Activated naive CD4-positive, alpha-beta T cell treated with anti-CD3 and anti-CD28 coated beads, Interleukin-2, amount 50 U/mL, for 24 hours (primary cell): Measurements from ENCODE around the gene TARBP1.
"Not testable (repeated sequence)": the region's sequence is repeated elsewhere in the genome, so short reads cannot be mapped to it uniquely, and the experiment has no call there.

Experiments
- H3K27ac Mint-ChIP-seq: one replicate; pipeline ENCODE4 v1.8.0; 2021; ENCODE audit warnings: mild to moderate bottlenecking, mixed read lengths
- H3K27me3 Mint-ChIP-seq: one replicate; pipeline ENCODE4 v1.8.0; 2021; ENCODE audit warnings: mixed read lengths
- H3K36me3 Mint-ChIP-seq: one replicate; pipeline ENCODE4 v1.8.0; 2021; ENCODE audit warnings: mixed read lengths
- H3K4me1 Mint-ChIP-seq: one replicate; pipeline ENCODE4 v1.8.0; 2021; ENCODE audit warnings: mixed read lengths
- H3K4me3 Mint-ChIP-seq: one replicate; pipeline ENCODE4 v1.8.0; 2021; ENCODE audit warnings: mild to moderate bottlenecking, mixed read lengths
- H3K9me3 Mint-ChIP-seq: one replicate; pipeline ENCODE4 v1.8.0; 2021; ENCODE audit warnings: mixed read lengths

Gene TARBP1

DNA sequence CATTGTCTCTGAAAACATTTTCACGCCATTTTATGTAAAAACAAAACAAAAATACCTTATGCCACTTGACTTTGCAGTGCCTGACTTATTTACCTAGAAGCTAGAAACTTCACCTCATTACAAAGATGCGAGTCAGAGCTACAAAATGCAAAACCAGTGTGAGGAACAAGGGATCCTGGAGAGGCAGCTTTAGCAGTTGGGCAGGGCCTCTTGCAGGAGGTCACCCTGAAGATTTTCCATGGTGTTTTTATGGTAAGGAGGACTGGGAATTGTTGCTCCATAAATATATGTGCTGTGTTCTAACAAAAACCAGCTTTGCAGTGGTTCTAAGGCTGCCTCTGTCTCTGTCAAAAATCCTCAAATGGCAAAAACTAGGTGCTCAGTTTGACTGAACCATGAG is 36.4 kb upstream of the TARBP1 start:
- H3K4me1 Mint-ChIP-seq: peaks cover 3% of the 10 kb centered on the region
- H3K4me3 Mint-ChIP-seq: no peak overlapping the region
- no peaks in the 10 kb centered on the region for H3K36me3 Mint-ChIP-seq
- no peaks in the 10 kb centered on the region for H3K9me3 Mint-ChIP-seq
- no peak overlapping the region for H3K27ac Mint-ChIP-seq
- H3K27me3 Mint-ChIP-seq: no peaks in the 10 kb centered on the region

DNA sequence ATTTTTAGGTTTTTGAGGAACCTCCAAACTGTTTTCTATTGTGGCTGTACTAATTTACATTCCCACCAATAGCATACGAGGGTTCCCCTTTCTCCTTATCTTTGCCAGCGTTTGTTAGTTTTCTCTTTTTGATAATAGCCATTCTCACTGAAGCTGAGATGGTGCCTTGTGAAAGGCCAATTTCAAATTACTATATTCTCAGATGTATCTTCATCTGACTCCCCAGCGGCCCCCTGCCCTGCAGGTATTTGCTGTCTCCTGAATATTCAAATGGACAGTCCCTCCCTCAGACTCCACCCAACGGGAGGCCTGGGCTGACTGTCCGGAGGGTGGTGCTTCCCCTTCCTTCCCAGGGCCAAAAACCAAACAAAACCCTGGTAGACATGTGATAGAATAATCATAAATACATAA is 33.5 kb upstream of the TARBP1 start:
- H3K27ac Mint-ChIP-seq: no peak overlapping the region
- peaks cover 3% of the 10 kb centered on the region for H3K4me1 Mint-ChIP-seq
- no peaks in the 10 kb centered on the region for H3K9me3 Mint-ChIP-seq
- no peaks in the 10 kb centered on the region for H3K27me3 Mint-ChIP-seq
- H3K36me3 Mint-ChIP-seq: no peaks in the 10 kb centered on the region
- H3K4me3 Mint-ChIP-seq: no peak overlapping the region

DNA sequence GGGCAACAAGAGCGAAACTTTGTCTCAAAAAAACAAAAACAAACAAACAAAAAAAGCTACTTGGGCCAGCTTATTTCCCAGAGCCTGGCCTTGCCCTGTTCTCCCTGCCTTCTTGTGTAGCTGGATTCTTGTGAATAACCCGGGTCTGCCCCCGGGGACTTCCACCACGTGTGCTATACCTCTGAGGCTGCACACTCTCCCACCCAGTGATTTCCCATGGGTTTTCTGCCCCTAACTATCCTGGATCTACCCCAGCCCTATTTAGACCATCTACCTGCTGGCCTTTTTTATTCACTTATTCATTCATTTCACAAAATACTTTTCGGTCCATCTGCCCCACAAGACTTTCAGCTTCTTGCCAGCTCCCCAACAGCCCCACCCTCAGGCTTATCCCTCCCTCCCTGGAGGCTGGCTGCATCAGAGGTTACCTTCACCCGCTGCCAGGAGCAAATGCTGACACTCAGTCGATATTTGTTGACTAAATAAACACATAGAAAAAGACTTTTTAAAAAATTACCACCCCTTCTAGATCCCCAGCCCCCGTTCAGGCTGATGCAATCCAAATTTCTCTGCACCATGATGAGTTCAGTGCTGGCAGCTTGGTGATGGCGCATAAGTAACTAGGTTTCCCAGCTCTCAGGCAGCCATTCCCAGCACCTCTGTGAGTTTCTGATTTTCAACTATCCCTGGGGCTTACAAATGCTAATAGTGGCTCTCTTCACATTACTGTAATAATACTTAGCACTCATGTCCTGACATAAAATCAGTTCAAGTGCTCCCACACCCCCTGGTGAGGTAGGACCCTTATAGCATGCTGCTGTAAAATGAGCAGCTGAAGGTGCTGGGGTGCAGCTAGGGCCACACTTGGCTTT is 30.7 kb upstream of the TARBP1 start:
- no peaks in the 10 kb centered on the region for H3K27me3 Mint-ChIP-seq
- no peaks in the 10 kb centered on the region for H3K9me3 Mint-ChIP-seq
- no peak overlapping the region for H3K4me3 Mint-ChIP-seq
- H3K27ac Mint-ChIP-seq: no peak overlapping the region
- H3K36me3 Mint-ChIP-seq: no peaks in the 10 kb centered on the region
- H3K4me1 Mint-ChIP-seq: no peaks in the 10 kb centered on the region

DNA sequence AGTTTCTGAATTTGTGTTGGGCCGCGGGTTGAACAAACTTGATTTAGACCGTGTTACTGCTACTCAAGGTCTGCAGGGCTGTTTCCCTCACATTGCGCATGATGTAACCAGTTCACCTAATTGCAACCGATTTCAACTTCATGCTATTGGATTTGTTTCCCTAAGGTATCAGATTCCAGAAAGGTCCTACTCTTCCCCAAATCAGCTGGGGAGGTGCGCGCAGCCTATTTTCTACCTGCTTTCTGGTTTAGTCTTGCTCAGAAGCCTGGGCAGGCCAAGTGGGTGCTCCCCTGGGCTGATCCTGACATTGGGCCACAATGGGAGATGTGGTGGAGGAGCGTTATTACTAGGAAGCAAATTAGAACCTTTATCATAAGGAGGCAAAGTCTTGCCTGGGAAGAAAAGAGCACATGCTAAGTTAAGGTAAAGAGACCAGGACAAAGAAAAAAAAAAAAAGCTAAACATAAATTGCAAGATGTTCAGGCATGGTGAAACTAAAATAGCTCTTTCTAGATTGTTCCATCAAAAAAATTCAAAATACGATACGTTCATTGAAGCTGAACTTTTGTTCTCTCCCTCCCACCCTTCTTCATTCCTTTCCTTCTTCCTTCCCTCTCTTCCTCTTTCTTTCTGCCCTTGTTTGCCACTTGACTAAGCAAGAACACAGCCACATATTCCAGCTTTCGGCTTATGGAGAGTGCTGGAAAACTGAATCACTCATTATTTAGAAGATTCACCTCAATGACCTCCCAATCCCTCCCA is 28.8 kb upstream of the TARBP1 start:
- Mint-ChIP-seq H3K27ac (no peak overlapping the region), H3K4me3 (no peak overlapping the region), H3K27me3 (no peaks in the 10 kb centered on the region), H3K9me3 (peaks cover 6% of the 10 kb centered on the region), H3K36me3 (peaks cover 1% of the 10 kb centered on the region), H3K4me1 (peaks cover 8% of the 10 kb centered on the region)

DNA sequence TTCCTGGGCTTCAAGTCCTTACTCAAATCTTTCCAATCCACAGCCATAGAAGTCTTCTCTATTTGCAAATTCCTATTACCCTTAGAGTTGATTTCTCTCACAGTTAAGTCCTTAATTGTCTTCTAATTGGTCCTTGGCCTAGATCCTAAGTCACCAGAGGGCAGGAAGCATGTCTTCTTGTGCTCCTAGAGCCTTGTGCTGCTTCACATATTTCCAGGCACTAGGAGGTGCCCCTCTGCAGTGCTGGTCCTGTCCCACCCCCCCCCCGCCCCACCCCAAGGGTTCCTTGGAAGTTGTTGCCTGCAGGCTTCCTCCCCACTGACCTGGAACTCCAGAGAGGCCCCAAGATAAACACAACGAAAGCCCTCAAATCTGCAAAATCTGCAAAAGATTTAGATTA is 28.1 kb upstream of the TARBP1 start:
- Mint-ChIP-seq H3K4me1 (peaks cover 8% of the 10 kb centered on the region), H3K4me3 (no peak overlapping the region), H3K9me3 (peaks cover 6% of the 10 kb centered on the region), H3K36me3 (peaks cover 1% of the 10 kb centered on the region), H3K27ac (no peak overlapping the region), H3K27me3 (no peaks in the 10 kb centered on the region)

DNA sequence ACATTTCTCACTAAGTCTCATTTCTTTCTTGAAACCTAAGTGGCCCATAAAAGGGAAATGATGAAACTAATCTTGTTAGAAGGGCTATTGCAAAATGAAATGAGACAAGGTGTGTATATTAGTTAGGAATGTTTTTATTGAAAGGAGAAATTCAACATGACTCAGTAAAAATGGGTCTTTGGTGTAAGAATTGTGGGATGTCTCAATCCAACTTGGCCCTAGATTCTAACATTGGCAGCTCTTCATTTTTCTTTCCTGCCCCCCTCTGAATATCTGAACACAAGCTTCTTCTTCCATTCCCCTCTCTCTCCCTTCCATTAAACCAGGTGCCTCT is 26.8 kb upstream of the TARBP1 start:
- H3K27ac Mint-ChIP-seq: no peak overlapping the region
- no peak overlapping the region for H3K4me3 Mint-ChIP-seq
- H3K36me3 Mint-ChIP-seq: peaks cover 1% of the 10 kb centered on the region
- H3K27me3 Mint-ChIP-seq: no peaks in the 10 kb centered on the region
- H3K4me1 Mint-ChIP-seq: peaks cover 21% of the 10 kb centered on the region
- peaks cover 6% of the 10 kb centered on the region for H3K9me3 Mint-ChIP-seq

DNA sequence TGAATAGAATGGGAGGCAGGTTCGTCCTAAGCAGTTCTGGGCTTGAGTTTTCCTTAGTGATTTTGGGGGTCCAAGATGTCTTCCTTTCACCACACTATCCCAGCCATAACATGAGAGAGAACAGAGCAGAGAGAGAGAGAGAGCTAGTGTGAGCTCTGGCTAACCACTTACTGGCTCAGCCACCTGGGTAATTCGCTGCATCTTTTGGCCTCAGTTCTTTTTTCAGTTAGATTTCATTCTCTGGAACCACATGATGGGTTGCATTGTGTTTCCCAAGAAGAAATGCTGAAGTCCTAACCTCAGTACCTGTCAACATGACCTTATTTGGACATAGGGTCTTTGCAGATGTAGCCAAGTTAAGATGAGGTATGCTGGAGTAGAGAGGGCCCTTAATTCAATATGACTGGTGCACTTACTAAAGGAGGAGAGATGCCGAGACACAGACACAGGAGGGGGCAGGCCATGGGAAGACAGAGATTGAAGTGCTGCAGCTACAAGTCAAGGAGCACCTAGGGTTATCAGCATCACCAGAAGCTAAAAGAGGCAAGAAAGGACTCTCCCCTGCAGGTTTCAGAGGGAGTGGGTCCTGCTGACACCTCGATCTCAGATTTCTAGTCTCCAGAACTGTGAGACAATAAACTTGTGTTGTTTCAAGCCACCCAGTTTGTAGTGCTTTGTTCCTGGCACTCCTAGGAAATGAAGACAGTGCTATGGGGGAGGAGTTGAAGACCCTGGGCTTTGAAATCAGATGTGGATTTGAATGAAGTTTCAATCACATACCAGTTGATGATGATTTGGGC is 26.2 kb upstream of the TARBP1 start:
- H3K4me1 Mint-ChIP-seq: peaks cover 25% of the 10 kb centered on the region
- H3K27me3 Mint-ChIP-seq: no peaks in the 10 kb centered on the region
- H3K27ac Mint-ChIP-seq: no peak overlapping the region
- H3K9me3 Mint-ChIP-seq: peaks cover 6% of the 10 kb centered on the region
- H3K4me3 Mint-ChIP-seq: no peak overlapping the region
- H3K36me3 Mint-ChIP-seq: peaks cover 1% of the 10 kb centered on the region

DNA sequence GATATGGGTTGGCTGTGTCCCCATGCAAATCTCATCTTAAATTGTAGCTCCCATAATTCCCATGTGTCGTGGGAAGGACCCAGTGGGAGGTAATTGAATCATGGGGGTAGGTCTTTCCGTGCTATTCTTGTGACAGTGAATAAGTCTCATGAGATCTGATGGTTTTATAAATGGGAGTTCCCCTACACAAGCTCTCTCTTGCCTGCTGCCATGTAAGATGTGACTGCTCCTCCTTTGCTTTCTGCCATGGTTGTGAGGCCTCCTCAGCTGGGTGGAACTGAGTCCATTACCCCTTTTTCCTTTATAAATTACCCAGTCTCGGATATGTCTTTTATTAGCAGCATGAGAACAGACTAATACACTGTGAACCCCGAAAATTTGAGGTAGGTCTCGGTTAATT is 25.3 kb upstream of the TARBP1 start:
- Mint-ChIP-seq H3K4me1 (peaks cover 28% of the 10 kb centered on the region), H3K27ac (peak overlapping the region; percentile 15)
- not testable (repeated sequence) for H3K4me3 Mint-ChIP-seq, H3K27me3 Mint-ChIP-seq, H3K36me3 Mint-ChIP-seq, H3K9me3 Mint-ChIP-seq

DNA sequence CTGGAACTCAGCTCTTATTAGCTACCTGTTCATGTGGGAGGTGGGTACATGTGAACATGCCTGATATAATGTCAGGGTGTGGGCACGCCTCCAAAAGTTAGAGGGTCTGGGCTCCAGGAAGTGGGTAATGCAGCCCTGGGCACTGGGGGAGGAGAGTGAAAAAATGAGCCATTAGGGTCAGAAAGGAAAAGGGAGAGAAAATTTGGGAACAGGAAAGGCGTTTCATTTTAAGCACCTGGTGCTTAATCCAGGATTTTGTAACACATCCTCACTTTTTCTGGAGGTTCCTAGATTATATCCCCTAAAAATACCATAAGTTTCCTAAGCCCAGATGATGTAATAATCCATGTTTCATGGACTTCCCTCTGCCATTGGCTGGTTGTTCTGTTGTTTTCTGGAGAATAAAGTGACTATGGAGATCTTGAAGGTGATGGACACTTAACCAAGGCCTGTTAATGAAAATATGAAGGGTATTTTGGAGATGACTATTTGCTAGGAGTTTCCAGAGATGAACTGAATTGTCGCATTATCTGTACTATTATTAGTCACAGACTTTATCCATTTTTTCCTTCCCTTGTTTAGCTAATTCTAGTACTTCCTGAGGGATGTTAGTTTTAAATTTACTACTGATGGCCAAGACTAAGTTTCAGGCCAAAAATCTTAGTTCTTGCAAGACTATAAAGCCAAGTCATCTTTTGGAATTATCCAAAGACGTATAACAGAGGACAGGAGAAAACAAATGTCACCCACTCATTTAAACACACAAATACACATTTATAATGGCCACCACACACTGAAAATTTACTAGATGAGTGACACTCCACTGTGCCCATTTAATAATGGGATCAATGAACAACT is 24.4 kb upstream of the TARBP1 start:
- peaks cover 6% of the 10 kb centered on the region for H3K9me3 Mint-ChIP-seq
- no peak overlapping the region for H3K4me3 Mint-ChIP-seq
- H3K4me1 Mint-ChIP-seq: peaks cover 34% of the 10 kb centered on the region
- no peak overlapping the region for H3K27ac Mint-ChIP-seq
- peaks cover 1% of the 10 kb centered on the region for H3K36me3 Mint-ChIP-seq
- H3K27me3 Mint-ChIP-seq: no peaks in the 10 kb centered on the region

DNA sequence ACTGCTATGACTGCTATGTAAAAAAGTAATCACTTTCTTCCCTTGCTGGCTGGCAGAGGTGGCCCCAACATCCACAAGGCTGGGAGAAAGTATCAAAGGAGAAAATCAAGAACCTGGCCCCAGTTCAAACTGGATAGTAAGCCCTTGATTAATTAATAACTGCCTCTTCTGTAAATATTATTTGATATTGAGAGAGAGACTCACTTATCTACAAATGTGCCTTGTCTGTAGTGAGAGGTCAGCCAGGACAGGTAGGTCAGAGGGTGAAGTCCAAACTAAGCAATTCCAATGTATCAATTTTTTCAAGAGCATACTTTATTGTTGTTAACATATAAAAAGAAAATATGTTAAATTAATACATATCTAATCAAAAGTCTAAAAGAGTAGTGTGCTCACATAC is 23.8 kb upstream of the TARBP1 start:
- Mint-ChIP-seq H3K27ac (no peak overlapping the region), H3K4me1 (peaks cover 34% of the 10 kb centered on the region), H3K9me3 (peaks cover 6% of the 10 kb centered on the region), H3K4me3 (no peak overlapping the region), H3K27me3 (no peaks in the 10 kb centered on the region), H3K36me3 (peaks cover 1% of the 10 kb centered on the region)

DNA sequence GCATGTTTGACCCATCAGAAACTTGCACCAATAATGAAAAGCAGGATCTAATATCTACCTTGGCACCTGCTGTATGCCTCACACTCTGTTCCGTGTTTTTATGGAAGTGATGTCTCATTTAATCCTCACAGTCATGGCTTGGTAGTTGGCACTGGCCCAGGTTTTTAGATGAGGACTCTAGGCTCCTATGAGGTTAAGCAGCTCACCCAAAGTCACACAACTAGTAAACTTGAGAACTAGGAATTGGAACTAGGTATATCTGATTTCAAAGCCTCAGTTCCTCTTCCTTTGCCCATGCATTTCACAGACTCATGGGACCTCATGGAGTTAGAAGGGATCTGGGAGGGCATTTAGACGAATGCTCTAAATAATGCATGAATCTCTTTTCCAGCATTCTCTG is 21.3 kb upstream of the TARBP1 start:
- no peak overlapping the region for H3K4me3 Mint-ChIP-seq
- H3K9me3 Mint-ChIP-seq: peaks cover 6% of the 10 kb centered on the region
- peak overlapping the region; percentile 46 for H3K27ac Mint-ChIP-seq
- no peaks in the 10 kb centered on the region for H3K27me3 Mint-ChIP-seq
- peaks cover 34% of the 10 kb centered on the region for H3K4me1 Mint-ChIP-seq
- H3K36me3 Mint-ChIP-seq: peaks cover 1% of the 10 kb centered on the region

DNA sequence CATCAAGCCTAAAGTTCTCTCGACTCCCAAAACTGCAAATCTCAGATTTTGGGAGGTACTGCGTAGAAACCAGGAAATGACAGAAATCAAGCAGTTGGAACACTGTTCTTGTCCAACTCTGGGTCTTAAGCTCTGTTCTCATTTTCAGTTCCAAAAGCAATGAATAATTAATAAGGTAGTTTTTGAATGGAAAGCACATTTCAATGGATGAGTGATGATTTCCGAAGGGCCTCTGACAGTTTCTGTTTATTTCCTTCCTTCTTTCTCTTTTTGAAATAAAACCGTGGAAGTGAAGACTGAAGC is 20.9 kb upstream of the TARBP1 start:
- Mint-ChIP-seq H3K4me1 (peaks cover 34% of the 10 kb centered on the region), H3K27me3 (no peaks in the 10 kb centered on the region), H3K27ac (peak overlapping the region; percentile 46), H3K36me3 (peaks cover 1% of the 10 kb centered on the region), H3K4me3 (no peak overlapping the region), H3K9me3 (peaks cover 6% of the 10 kb centered on the region)

DNA sequence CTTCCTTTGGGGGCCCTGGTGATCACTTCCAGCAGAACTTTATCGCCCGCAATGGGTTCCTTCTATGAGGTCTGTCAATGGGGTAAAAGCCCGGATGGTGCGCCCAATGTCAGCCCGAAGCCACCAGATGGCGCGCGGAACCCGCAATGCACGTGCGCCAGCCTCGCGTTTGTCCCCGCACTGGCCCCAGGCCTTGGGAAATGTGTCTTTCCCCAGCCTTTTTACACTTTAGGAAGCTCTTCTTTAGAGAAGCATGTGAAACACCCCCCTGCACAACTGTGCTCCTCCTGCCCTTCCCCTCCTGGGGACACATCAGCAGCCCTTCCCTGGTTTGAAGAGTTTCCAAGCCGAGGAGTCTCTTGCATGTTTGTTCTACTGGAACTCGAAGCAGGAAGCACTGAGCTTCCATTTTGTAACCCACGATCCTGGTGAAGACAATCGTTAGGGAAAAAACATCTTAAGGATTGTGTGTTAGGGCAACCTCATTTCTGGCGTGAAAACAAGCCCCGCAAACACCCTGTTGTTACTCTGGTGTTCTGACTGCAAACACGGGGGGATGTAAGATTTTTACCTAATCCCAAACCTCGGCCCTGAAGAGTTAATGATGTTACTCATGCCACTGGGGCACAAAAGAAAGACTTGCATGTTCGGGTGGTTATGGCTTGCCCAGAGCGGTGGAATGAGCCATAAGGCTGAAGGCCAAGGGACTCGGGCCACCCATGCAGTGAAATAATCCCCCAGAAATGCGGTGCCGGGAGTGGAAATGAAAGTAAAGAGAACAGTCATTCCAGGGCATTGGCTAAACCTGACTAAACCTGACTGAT is 20.4 kb upstream of the TARBP1 start:
- Mint-ChIP-seq H3K36me3 (no peaks in the 10 kb centered on the region), H3K9me3 (peaks cover 3% of the 10 kb centered on the region), H3K4me3 (no peak overlapping the region), H3K4me1 (peaks cover 34% of the 10 kb centered on the region), H3K27me3 (no peaks in the 10 kb centered on the region), H3K27ac (peak overlapping the region; percentile 84)

DNA sequence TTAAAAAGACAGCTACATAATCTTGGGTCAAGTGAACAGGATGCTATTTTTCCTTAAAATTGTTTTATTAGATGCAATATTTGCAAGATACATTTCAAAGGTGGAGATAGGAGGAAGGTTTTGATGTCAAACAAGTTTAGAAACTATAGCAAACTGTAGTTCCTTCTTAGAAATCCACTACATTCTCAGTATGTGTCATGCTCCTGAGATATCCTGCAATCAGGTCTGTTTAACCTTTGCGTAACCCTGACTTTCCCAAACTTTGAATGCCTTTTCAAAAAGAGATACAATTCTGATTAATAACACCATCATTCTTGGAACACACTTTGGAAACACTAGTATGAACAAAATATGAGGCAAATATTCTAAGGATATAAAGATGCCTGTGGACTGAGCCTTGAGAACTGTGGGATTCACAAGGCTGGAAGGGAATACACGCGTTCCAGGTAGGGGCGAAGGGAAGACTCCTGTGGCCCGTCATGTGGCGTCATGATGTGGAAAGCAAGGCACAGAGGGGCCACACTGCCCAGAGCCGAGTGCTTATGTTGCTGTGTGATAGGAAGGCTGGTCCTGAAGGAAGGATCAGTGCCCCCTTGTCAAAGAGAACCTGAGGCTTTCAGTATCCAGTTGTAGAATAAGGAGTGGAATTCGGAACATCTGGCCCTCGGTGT is 19.6 kb upstream of the TARBP1 start:
- H3K9me3 Mint-ChIP-seq: no peaks in the 10 kb centered on the region
- H3K27me3 Mint-ChIP-seq: no peaks in the 10 kb centered on the region
- H3K36me3 Mint-ChIP-seq: no peaks in the 10 kb centered on the region
- peaks cover 30% of the 10 kb centered on the region for H3K4me1 Mint-ChIP-seq
- H3K4me3 Mint-ChIP-seq: no peak overlapping the region
- no peak overlapping the region for H3K27ac Mint-ChIP-seq
